ENCODE data around the gene FBXW7. TPM values are rescaled to one million over a fixed set of nuclear protein-coding genes. Genes with fewer than 3 reads are reported as not detected.

The FBXW7 gene
- total and polyA plus RNA-seq, 2 donors from 2014 or later = 5.5 to 64.0 TPM

DNA sequence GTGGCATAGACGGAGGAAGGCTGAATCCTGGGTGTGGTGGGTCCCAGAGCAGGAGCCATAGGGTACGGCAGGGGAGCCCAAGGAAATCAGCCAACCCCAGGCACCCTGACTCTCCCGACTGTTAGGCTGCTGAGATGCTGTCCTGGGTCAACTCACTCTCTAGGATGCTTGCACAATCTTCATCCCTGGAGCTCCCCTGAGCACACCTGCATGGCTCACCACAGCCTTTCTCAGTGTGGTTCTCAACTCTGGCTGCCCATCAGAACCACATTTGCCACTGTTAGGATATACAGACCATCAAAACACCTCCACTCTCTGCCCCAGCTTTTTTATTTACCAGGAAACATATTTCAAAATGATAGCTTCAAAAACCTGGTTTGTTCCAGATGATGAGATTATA, 236.3 kb downstream of the FBXW7 start:
- Histone ChIP-seq H3K36me3 (ENCODE audit: control insufficient read depth in 2 of 3, insufficient read depth in 3 of 3, low read length in 3 of 3) (no peaks in the 10 kb centered on the region), H3K4me1 (ENCODE audit: control insufficient read depth in 2 of 3, insufficient read depth in 2 of 3, low read depth in 1 of 3, low read length in 3 of 3) (no peaks in the 10 kb centered on the region), H3K27ac (ENCODE audit: low read depth in 2 of 2, low read length in 2 of 2) (no peak overlapping the region)

DNA sequence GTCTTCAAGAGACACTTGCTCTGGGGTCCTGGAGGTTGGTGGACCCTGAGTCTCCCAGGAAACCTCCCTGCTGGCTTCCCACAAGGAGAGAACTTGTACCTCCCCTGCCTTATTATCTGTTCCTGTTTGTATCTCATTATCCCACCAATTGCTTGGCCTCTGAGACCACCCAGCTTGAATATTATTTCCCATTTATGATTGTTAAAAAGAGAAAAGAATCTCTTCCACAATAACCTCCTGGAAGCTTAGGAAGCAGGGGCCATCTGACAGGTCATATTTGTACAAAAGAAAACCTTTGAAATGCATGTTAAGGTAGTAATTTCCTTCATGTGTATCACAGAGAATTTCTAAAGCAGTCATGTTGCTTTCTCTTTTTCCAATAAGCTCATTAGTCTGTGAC, 239.5 kb downstream of the FBXW7 start:
- DNase-seq (no peak), FAIRE-seq (no peak)
- Histone ChIP-seq H3K36me3 (ENCODE audit: control insufficient read depth in 2 of 3, insufficient read depth in 3 of 3, low read length in 3 of 3) (no peaks in the 10 kb centered on the region), H3K27ac (ENCODE audit: low read depth in 2 of 2, low read length in 2 of 2) (no peak overlapping the region), H3K27me3 (ENCODE audit: control insufficient read depth, insufficient read depth, low read length) (no peaks in the 10 kb centered on the region), H3K4me3 (ENCODE audit: low read length in 3 of 3) (no peak overlapping the region), H3K9me3 (ENCODE audit: control insufficient read depth in 2 of 3, insufficient read depth in 1 of 3, low read length in 3 of 3) (no peaks in the 10 kb centered on the region), H3K4me1 (ENCODE audit: control insufficient read depth in 2 of 3, insufficient read depth in 2 of 3, low read depth in 1 of 3, low read length in 3 of 3) (no peaks in the 10 kb centered on the region), H3K9ac (ENCODE audit: low read length in 3 of 3) (no peak overlapping the region)
- no peak for TF ChIP-seq CTCF (IDR thresholded peaks at IDR 0.05; ENCODE audit: borderline replicate concordance, extremely low read depth, insufficient read depth)
- intact Hi-C loops (cut with DNase I) = no loop called here

More for the DNA sequence above, 236.3 kb downstream of the FBXW7 start:
- no peak overlapping the region for H3K9ac ChIP-seq (ENCODE audit: low read length in 3 of 3)
- intact Hi-C loops (cut with DNase I) = no loop called here
- FAIRE-seq (no peak), DNase-seq (no peak)
- no peaks in the 10 kb centered on the region for H3K27me3 ChIP-seq (ENCODE audit: control insufficient read depth, insufficient read depth, low read length)
- TF ChIP-seq CTCF (IDR thresholded peaks at IDR 0.05; ENCODE audit: borderline replicate concordance, extremely low read depth, insufficient read depth) = no peak
- no peak overlapping the region for H3K4me3 ChIP-seq (ENCODE audit: low read length in 3 of 3)
- no peaks in the 10 kb centered on the region for H3K9me3 ChIP-seq (ENCODE audit: control insufficient read depth in 2 of 3, insufficient read depth in 1 of 3, low read length in 3 of 3)

GRCh38 chr4:152294765-152295164, 241.1 kb downstream of the FBXW7 start:
- no peaks in the 10 kb centered on the region for H3K4me1 ChIP-seq (ENCODE audit: control insufficient read depth in 2 of 3, insufficient read depth in 2 of 3, low read depth in 1 of 3, low read length in 3 of 3)
- intact Hi-C loops (cut with DNase I) = no loop called here
- H3K27ac ChIP-seq (ENCODE audit: low read depth in 2 of 2, low read length in 2 of 2) = no peak overlapping the region
- no peak for DNase-seq
- no peak overlapping the region for H3K9ac ChIP-seq (ENCODE audit: low read length in 3 of 3)
- no peak overlapping the region for H3K4me3 ChIP-seq (ENCODE audit: low read length in 3 of 3)
- no peak for TF ChIP-seq CTCF (IDR thresholded peaks at IDR 0.05; ENCODE audit: borderline replicate concordance, extremely low read depth, insufficient read depth)
- H3K9me3 ChIP-seq (ENCODE audit: control insufficient read depth in 2 of 3, insufficient read depth in 1 of 3, low read length in 3 of 3) = no peaks in the 10 kb centered on the region
- H3K27me3 ChIP-seq (ENCODE audit: control insufficient read depth, insufficient read depth, low read length) = no peaks in the 10 kb centered on the region
- H3K36me3 ChIP-seq (ENCODE audit: control insufficient read depth in 2 of 3, insufficient read depth in 3 of 3, low read length in 3 of 3) = no peaks in the 10 kb centered on the region
- FAIRE-seq = no peak

DNA sequence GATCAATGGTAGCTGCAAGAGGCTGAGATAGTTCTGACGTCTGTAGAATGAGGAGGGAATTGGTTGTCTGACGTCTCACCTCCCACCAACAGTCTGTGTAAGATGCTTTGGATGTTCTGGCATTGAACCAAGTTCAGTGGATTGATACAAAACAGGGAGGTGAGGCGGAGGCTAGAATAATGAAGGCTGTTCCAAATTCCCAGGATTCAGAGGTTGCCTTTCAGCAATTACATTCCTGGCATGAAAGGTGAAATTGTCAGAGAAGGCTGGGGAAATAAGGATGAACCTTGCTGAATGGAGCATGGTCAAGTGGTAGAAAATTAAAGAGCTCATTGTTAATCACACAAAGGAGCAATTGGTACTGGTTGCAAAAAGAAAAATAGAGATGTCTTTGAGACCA, 241.6 kb downstream of the FBXW7 start:
- FAIRE-seq = no peak
- Histone ChIP-seq H3K27me3 (ENCODE audit: control insufficient read depth, insufficient read depth, low read length) (no peaks in the 10 kb centered on the region), H3K4me1 (ENCODE audit: control insufficient read depth in 2 of 3, insufficient read depth in 2 of 3, low read depth in 1 of 3, low read length in 3 of 3) (no peaks in the 10 kb centered on the region), H3K9ac (ENCODE audit: low read length in 3 of 3) (no peak overlapping the region), H3K36me3 (ENCODE audit: control insufficient read depth in 2 of 3, insufficient read depth in 3 of 3, low read length in 3 of 3) (no peaks in the 10 kb centered on the region), H3K9me3 (ENCODE audit: control insufficient read depth in 2 of 3, insufficient read depth in 1 of 3, low read length in 3 of 3) (no peaks in the 10 kb centered on the region), H3K4me3 (ENCODE audit: low read length in 3 of 3) (no peak overlapping the region), H3K27ac (ENCODE audit: low read depth in 2 of 2, low read length in 2 of 2) (no peak overlapping the region)
- TF ChIP-seq CTCF (IDR thresholded peaks at IDR 0.05; ENCODE audit: borderline replicate concordance, extremely low read depth, insufficient read depth) = no peak
- DNase-seq = no peak
- intact Hi-C loops (cut with DNase I) = no loop called here
